GM21447 (cell line): ENCODE measurements around the gene FSIP1.

Experiments
- ATAC-seq: cut with Tn5 transposase; IDR thresholded peaks from one replicate; pipeline ENCODE4 v1.9.1; 2021; ENCODE audit not compliant: unreplicated experiment

Gene FSIP1

GRCh38 chr15:39654304-39654703, 128.3 kb downstream of the FSIP1 start:
- no peak for ATAC-seq

GRCh38 chr15:39651881-39652280, 130.8 kb downstream of the FSIP1 start:
- ATAC-seq, result no peak

- no peak for ATAC-seq
These were observed 131.3 kb downstream of the FSIP1 start for GRCh38 chr15:39651295-39651694.

GRCh38 chr15:39649757-39650156, 132.9 kb downstream of the FSIP1 start:
- ATAC-seq, result no peak

- ATAC-seq, result no peak
These were observed 136.2 kb downstream of the FSIP1 start for GRCh38 chr15:39646425-39646824.

GRCh38 chr15:39645976-39646257, 136.7 kb downstream of the FSIP1 start:
- ATAC-seq, result no peak

GRCh38 chr15:39645138-39645975, 137.3 kb downstream of the FSIP1 start:
- ATAC-seq, result no peak

- no peak for ATAC-seq
These were observed 138.5 kb downstream of the FSIP1 start for GRCh38 chr15:39644136-39644535.

- ATAC-seq, result no peak
These were observed 138.9 kb downstream of the FSIP1 start for GRCh38 chr15:39643727-39644126.

- ATAC-seq, result no peak
These were observed 140.5 kb downstream of the FSIP1 start for GRCh38 chr15:39642011-39642640.

- ATAC-seq, result no peak
These were observed 141.3 kb downstream of the FSIP1 start for GRCh38 chr15:39641191-39641889.

GRCh38 chr15:39640665-39641064, 142.0 kb downstream of the FSIP1 start:
- no peak for ATAC-seq

- ATAC-seq, result no peak
These were observed 143.6 kb downstream of the FSIP1 start for GRCh38 chr15:39639037-39639436.

GRCh38 chr15:39638041-39638440, 144.6 kb downstream of the FSIP1 start:
- no peak for ATAC-seq

- ATAC-seq, result no peak
These were observed 151.3 kb downstream of the FSIP1 start for GRCh38 chr15:39631357-39631756.

GRCh38 chr15:39629906-39630305, 152.7 kb downstream of the FSIP1 start:
- ATAC-seq, result no peak

GRCh38 chr15:39629371-39629770, 153.3 kb downstream of the FSIP1 start:
- ATAC-seq, result no peak

- ATAC-seq, result no peak
These were observed 153.9 kb downstream of the FSIP1 start for GRCh38 chr15:39628546-39629257.

GRCh38 chr15:39628144-39628508, 154.5 kb downstream of the FSIP1 start:
- no peak for ATAC-seq

GRCh38 chr15:39627451-39628143, 155.0 kb downstream of the FSIP1 start:
- no peak for ATAC-seq

- no peak for ATAC-seq
These were observed 156.8 kb downstream of the FSIP1 start for GRCh38 chr15:39625856-39626255.
